Vagina (tissue), 2 donors: ENCODE results near the gene DPYSL5. TPM values are rescaled to one million over a fixed set of nuclear protein-coding genes. Genes with fewer than 3 reads are reported as not detected.

Experiments used
- DNase-seq, 2 donors: peaks; one replicate each; pipeline ENCODE4 v3.0.0-alpha.2; 2017; ENCODE audit errors: extremely low spot score in 2 of 2
- H3K27ac ChIP-seq: fragments of 200-600 bp; sonication (generic); one replicate; pipeline ENCODE4 v1.5.1; 2019
- H3K27me3 ChIP-seq: fragments of 200-600 bp; sonication (generic); one replicate; pipeline ENCODE4 v1.5.1; 2019
- H3K36me3 ChIP-seq, 2 donors: fragments of 200-600 bp; sonication (generic); one replicate each; pipeline ENCODE4 v1.5.1; 2017 to 2019
- H3K4me1 ChIP-seq: fragments of 200-600 bp; sonication (generic); one replicate; pipeline ENCODE4 v1.5.1; 2019
- H3K4me3 ChIP-seq, 2 donors: fragments of 200-600 bp; sonication (generic); 1 replicate in 1 of 2; 2 replicates in 1 of 2; pipeline ENCODE4 v1.5.1; 2016 to 2019
- H3K9me3 ChIP-seq: fragments of 200-600 bp; sonication (generic); one replicate; pipeline ENCODE4 v1.5.1; 2019
- POLR2A ChIP-seq, 2 donors: fragments of 450-650 bp; IDR thresholded peaks; one replicate each; pipeline ENCODE4 v1.6.1; 2017; ENCODE audit warnings: antibody characterized with exemption in 2 of 2, mild to moderate bottlenecking in 2 of 2, moderate library complexity in 2 of 2
- POLR2AphosphoS5 ChIP-seq, 2 donors: sonication (generic); formaldehyde crosslinking; IDR thresholded peaks; one replicate each; pipeline ENCODE4 v1.9.0; 2017; ENCODE audit warnings: antibody characterized with exemption in 2 of 2, mild to moderate bottlenecking in 2 of 2, low read depth in 1 of 2; ENCODE audit not compliant: insufficient read depth in 1 of 2
- intact Hi-C: fragments of 100-400 bp; cut with DNase I; formaldehyde crosslinking; loops from one replicate; pipeline ENCODE4 v1.15.1; 2023
- total RNA-seq: library from RNA; depleted of rRNA; stranded (reverse); fragments of >200 nt; gene quantifications from one replicate; pipeline ENCODE4 v1.2.3, GENCODE V29; 2016
- TF ChIP-seq, protein P1 (sequence below), 3 experiments: fragments of 450-650 bp in 2 of 3; fragments of 200-600 bp in 1 of 3; sonication (generic) in 1 of 3; IDR thresholded peaks; one replicate each; pipeline ENCODE4 v1.5.1; 2017 to 2019; ENCODE audit warnings: antibody characterized with exemption in 3 of 3, mild to moderate bottlenecking in 2 of 3, moderate library complexity in 2 of 3

The DPYSL5 gene
- total RNA-seq, 1 donor from 2014 or later = 0.74 TPM

DNA sequence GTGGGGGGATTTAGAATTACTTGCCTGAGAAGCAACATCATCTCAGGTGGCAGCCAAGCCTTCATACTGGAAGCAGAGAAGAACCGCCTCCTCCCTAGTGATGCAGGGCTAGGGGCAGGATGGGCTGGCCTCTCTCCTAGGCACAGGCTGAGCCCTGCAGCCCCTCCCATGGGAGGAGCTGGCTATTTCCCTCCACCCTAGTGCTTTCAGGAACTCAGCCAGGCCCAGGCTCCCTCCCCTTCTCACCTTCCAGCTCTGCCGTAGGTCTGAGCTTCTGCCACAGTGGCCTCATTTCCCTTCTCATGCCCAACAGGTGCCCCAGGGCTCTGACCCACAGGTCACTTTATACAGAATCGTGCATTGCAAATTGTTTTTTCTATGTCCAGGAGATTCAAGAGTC, 31.0 kb upstream of the DPYSL5 start:
- H3K4me3 ChIP-seq = no peak overlapping the region
- no peaks in the 10 kb centered on the region for H3K27me3 ChIP-seq
- H3K27ac ChIP-seq = no peak overlapping the region
- intact Hi-C loops = no loop called here
- no peaks in the 10 kb centered on the region for H3K9me3 ChIP-seq
- H3K36me3 ChIP-seq = no peaks in the 10 kb centered on the region
- no peaks in the 10 kb centered on the region for H3K4me1 ChIP-seq
- no peak for DNase-seq
- TF ChIP-seq POLR2A (IDR thresholded peaks at IDR 0.05) (no peak), POLR2AphosphoS5 (IDR thresholded peaks at IDR 0.05; ENCODE audit: insufficient read depth in 1 of 2, low read depth in 1 of 2) (no peak)
- TF ChIP-seq, protein P1, sequence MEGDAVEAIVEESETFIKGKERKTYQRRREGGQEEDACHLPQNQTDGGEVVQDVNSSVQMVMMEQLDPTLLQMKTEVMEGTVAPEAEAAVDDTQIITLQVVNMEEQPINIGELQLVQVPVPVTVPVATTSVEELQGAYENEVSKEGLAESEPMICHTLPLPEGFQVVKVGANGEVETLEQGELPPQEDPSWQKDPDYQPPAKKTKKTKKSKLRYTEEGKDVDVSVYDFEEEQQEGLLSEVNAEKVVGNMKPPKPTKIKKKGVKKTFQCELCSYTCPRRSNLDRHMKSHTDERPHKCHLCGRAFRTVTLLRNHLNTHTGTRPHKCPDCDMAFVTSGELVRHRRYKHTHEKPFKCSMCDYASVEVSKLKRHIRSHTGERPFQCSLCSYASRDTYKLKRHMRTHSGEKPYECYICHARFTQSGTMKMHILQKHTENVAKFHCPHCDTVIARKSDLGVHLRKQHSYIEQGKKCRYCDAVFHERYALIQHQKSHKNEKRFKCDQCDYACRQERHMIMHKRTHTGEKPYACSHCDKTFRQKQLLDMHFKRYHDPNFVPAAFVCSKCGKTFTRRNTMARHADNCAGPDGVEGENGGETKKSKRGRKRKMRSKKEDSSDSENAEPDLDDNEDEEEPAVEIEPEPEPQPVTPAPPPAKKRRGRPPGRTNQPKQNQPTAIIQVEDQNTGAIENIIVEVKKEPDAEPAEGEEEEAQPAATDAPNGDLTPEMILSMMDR (IDR thresholded peaks at IDR 0.05) = no peak

DNA sequence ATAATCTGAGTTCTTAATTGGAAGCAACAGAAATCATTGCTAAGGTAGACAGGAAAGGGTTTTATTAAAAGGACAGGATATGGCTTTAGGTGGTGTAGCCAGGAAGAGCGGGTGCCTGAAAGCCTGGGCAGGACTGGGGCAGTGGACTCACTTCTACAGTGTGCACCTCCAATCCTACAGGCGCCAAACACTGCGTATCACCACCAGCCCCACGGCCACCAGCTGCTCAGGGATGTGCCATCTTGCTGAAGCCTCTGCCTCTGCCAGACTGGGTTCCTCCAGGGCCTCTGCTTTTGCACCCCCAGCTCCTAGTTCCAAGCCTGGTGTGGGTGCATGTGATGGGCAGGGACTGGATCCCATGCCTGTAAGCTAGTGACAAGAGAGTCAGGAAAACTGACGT, 29.7 kb upstream of the DPYSL5 start:
- H3K9me3 ChIP-seq = no peaks in the 10 kb centered on the region
- H3K27me3 ChIP-seq = no peaks in the 10 kb centered on the region
- DNase-seq = no peak
- no peak for TF ChIP-seq POLR2A (IDR thresholded peaks at IDR 0.05)
- TF ChIP-seq, protein P1 (IDR thresholded peaks at IDR 0.05) = no peak
- no peak for TF ChIP-seq POLR2AphosphoS5 (IDR thresholded peaks at IDR 0.05; ENCODE audit: insufficient read depth in 1 of 2, low read depth in 1 of 2)
- H3K36me3 ChIP-seq = no peaks in the 10 kb centered on the region
- H3K27ac ChIP-seq = no peak overlapping the region
- intact Hi-C loops = no loop called here
- H3K4me3 ChIP-seq = no peak overlapping the region
- H3K4me1 ChIP-seq = no peaks in the 10 kb centered on the region

DNA sequence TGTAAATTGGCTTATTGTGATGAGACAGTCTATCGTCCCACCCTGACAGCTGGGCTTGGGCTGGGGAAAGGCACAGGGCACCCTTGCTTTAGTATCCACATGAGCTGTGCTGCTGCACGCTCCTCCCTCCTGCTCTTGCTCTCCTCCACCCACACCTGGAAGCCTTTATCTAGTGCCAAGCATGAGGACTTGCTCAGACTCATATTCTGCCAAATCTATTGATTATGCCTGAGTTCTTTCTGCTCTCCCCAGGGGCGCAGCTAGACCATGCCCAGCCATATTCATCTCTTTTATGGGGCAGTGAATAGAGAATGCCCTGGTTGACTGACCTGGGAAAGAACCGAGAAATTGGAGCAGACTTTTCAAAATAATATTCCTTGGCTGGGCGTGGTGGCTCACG, 29.0 kb upstream of the DPYSL5 start:
- DNase-seq = no peak
- intact Hi-C loops = no loop called here
- Histone ChIP-seq H3K9me3 (no peaks in the 10 kb centered on the region), H3K4me3 (no peak overlapping the region), H3K4me1 (no peaks in the 10 kb centered on the region), H3K27ac (no peak overlapping the region), H3K27me3 (no peaks in the 10 kb centered on the region), H3K36me3 (no peaks in the 10 kb centered on the region)
- TF ChIP-seq POLR2AphosphoS5 (IDR thresholded peaks at IDR 0.05; ENCODE audit: insufficient read depth in 1 of 2, low read depth in 1 of 2) = no peak
- TF ChIP-seq, protein P1 (IDR thresholded peaks at IDR 0.05) = no peak
- no peak for TF ChIP-seq POLR2A (IDR thresholded peaks at IDR 0.05)

DNA sequence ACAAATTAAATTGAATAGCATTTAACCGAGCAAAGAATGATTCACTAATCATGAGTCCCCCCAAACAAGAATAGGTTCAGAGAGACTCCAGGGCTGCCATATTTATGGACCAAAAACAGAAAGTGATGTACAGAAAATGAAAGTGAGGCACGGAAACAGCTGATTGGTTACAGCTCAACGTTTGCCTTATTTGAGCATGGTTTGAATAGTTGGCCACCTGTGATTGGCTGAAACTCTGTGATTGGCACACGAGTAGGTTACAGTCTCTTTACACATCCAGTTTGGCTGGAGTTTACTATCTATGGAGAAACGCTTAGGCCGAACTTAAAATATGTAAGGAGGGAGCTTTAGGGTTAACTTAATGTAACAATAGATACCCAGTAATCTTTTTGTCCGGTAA, 27.0 kb upstream of the DPYSL5 start:
- no peaks in the 10 kb centered on the region for H3K27me3 ChIP-seq
- no peaks in the 10 kb centered on the region for H3K36me3 ChIP-seq
- no peak overlapping the region for H3K4me3 ChIP-seq
- no peak overlapping the region for H3K27ac ChIP-seq
- no peaks in the 10 kb centered on the region for H3K4me1 ChIP-seq
- TF ChIP-seq, protein P1 (IDR thresholded peaks at IDR 0.05) = no peak
- TF ChIP-seq POLR2A (IDR thresholded peaks at IDR 0.05) (no peak), POLR2AphosphoS5 (IDR thresholded peaks at IDR 0.05; ENCODE audit: insufficient read depth in 1 of 2, low read depth in 1 of 2) (no peak)
- intact Hi-C loops = no loop called here
- H3K9me3 ChIP-seq = no peaks in the 10 kb centered on the region
- no peak for DNase-seq

DNA sequence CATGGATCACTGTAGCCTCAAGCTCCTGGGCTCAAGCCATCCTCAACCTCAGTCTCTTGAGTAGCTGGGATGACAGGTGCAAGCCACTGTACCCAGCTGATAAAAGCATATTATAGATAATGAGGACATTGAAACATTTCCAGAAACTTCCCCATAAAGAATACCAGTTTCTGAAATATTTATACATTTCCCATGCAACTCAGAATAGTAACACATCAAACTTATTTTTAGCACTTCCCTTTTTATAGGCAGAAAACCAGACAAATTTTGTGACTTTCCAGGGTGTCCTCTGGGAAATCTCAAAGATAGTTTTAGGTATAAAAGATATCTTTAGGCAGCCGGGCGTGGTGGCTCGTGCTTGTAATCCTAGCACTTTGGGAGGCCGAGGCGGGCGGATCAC, 25.1 kb upstream of the DPYSL5 start:
- Histone ChIP-seq H3K9me3 (no peaks in the 10 kb centered on the region), H3K27me3 (no peaks in the 10 kb centered on the region), H3K4me3 (no peak overlapping the region), H3K36me3 (no peaks in the 10 kb centered on the region), H3K27ac (no peak overlapping the region), H3K4me1 (no peaks in the 10 kb centered on the region)
- intact Hi-C loops = no loop called here
- no peak for DNase-seq
- TF ChIP-seq POLR2AphosphoS5 (IDR thresholded peaks at IDR 0.05; ENCODE audit: insufficient read depth in 1 of 2, low read depth in 1 of 2) = no peak
- no peak for TF ChIP-seq POLR2A (IDR thresholded peaks at IDR 0.05)
- TF ChIP-seq, protein P1 (IDR thresholded peaks at IDR 0.05) = no peak
